Prostate gland (tissue), 2 donors: ENCODE data around the gene ARHGAP31. TPM values are rescaled to one million over a fixed set of nuclear protein-coding genes. Genes with fewer than 3 reads are reported as not detected.

Source experiments
- DNase-seq: peaks from one replicate; pipeline ENCODE4 v3.0.0-alpha.2; 2019; ENCODE audit warnings: low spot score
- H3K27ac ChIP-seq, 2 donors: fragments of 200-600 bp; sonication (generic); 2 replicates each; pipeline ENCODE4 v1.5.1; 2017 to 2019
- H3K27me3 ChIP-seq: fragments of 200-600 bp; sonication (generic); replicated peaks from 2 replicates; pipeline ENCODE4 v1.5.1; 2019; ENCODE audit not compliant: insufficient read depth
- H3K36me3 ChIP-seq, 2 donors: fragments of 200-600 bp; sonication (generic); 1 replicate in 1 of 2; 2 replicates in 1 of 2; pipeline versions ENCODE4 v1.5.1 to v1.8.1; 2017 to 2019
- H3K4me1 ChIP-seq: fragments of 200-600 bp; sonication (generic); replicated peaks from 2 replicates; pipeline ENCODE4 v1.5.1; 2019
- H3K4me3 ChIP-seq, 2 donors: fragments of 200-600 bp; sonication (generic); 2 replicates each; pipeline ENCODE4 v1.5.1; 2017 to 2019
- H3K9me3 ChIP-seq: fragments of 200-600 bp; sonication (generic); 2 replicates; pipeline ENCODE4 v1.5.1; 2017
- CTCF ChIP-seq, 4 experiments: fragments of 200-600 bp in 2 of 4; fragments of 450-650 bp in 2 of 4; sonication (generic) in 2 of 4; IDR thresholded peaks; 1 replicate in 3 of 4; 2 replicates in 1 of 4; pipeline ENCODE4 v1.5.1; 2016 to 2019; ENCODE audit warnings: antibody characterized with exemption in 4 of 4, mild to moderate bottlenecking in 2 of 4, moderate library complexity in 2 of 4
- POLR2A ChIP-seq: fragments of 450-650 bp; IDR thresholded peaks from one replicate; pipeline ENCODE4 v1.6.1; 2016; ENCODE audit warnings: antibody characterized with exemption, mild to moderate bottlenecking
- POLR2AphosphoS5 ChIP-seq: sonication (generic); formaldehyde crosslinking; IDR thresholded peaks from one replicate; pipeline ENCODE4 v1.6.1; 2017; ENCODE audit warnings: antibody characterized with exemption
- WGBS: methylation state at CpG from one replicate; pipeline ENCODE4 v1.1.5; 2018; 5-methylcytosine and 5-hydroxymethylcytosine counted together
- intact Hi-C: fragments of 100-400 bp; cut with DNase I; formaldehyde crosslinking; loops from one replicate; pipeline ENCODE4 v1.14.2; 2022
- total RNA-seq, 2 donors: library from RNA; depleted of rRNA; stranded (reverse); fragments of >200 nt; gene quantifications; one replicate each; pipeline ENCODE4 v1.1.0, GENCODE V29; 2016

ARHGAP31 gene
- total RNA-seq, 2 donors from 2014 or later = 6.5 to 10.7 TPM

GRCh38 chr3:119326976-119327375, 32.8 kb downstream of the ARHGAP31 start:
- no peak overlapping the region for H3K4me3 ChIP-seq
- H3K9me3 ChIP-seq = no peaks in the 10 kb centered on the region
- no peaks in the 10 kb centered on the region for H3K4me1 ChIP-seq
- no peaks in the 10 kb centered on the region for H3K36me3 ChIP-seq
- H3K27ac ChIP-seq = no peak overlapping the region
- no peak for DNase-seq
- intact Hi-C loops = no loop called here
- no peaks in the 10 kb centered on the region for H3K27me3 ChIP-seq
- TF ChIP-seq POLR2A (no peak), POLR2AphosphoS5 (no peak), CTCF (IDR thresholded peaks at IDR 0.05) (no peak)
- 92% methylated on average over 13 of the region's 13 CpGs for WGBS

- DNase-seq = no peak
- no peak overlapping the region for H3K4me3 ChIP-seq
- H3K9me3 ChIP-seq = no peaks in the 10 kb centered on the region
- intact Hi-C loops = no loop called here
- no peaks in the 10 kb centered on the region for H3K4me1 ChIP-seq
- no peak for TF ChIP-seq POLR2AphosphoS5
- no peak for TF ChIP-seq CTCF (IDR thresholded peaks at IDR 0.05)
- TF ChIP-seq POLR2A = no peak
- whole genome bisulfite sequencing = 77% methylated on average over 7 of the region's 7 CpGs
- no peak overlapping the region for H3K27ac ChIP-seq
- H3K27me3 ChIP-seq = no peaks in the 10 kb centered on the region
- no peaks in the 10 kb centered on the region for H3K36me3 ChIP-seq
Measured at GRCh38 chr3:119329551-119329950, 35.4 kb downstream of the ARHGAP31 start.

- H3K27ac ChIP-seq = no peak overlapping the region
- no peaks in the 10 kb centered on the region for H3K4me1 ChIP-seq
- no peaks in the 10 kb centered on the region for H3K27me3 ChIP-seq
- no peak overlapping the region for H3K4me3 ChIP-seq
- 87% methylated on average over 3 of the region's 3 CpGs for WGBS
- H3K36me3 ChIP-seq = no peaks in the 10 kb centered on the region
- intact Hi-C loops = no loop called here
- TF ChIP-seq POLR2A (no peak), CTCF (IDR thresholded peaks at IDR 0.05) (no peak), POLR2AphosphoS5 (no peak)
- no peaks in the 10 kb centered on the region for H3K9me3 ChIP-seq
- DNase-seq = no peak
Measured at GRCh38 chr3:119330181-119330580, 36.0 kb downstream of the ARHGAP31 start.

GRCh38 chr3:119330858-119331257, 36.7 kb downstream of the ARHGAP31 start:
- intact Hi-C loops = no loop called here
- Histone ChIP-seq H3K36me3 (no peaks in the 10 kb centered on the region), H3K4me3 (no peak overlapping the region), H3K27me3 (no peaks in the 10 kb centered on the region), H3K27ac (no peak overlapping the region), H3K4me1 (no peaks in the 10 kb centered on the region), H3K9me3 (no peaks in the 10 kb centered on the region)
- DNase-seq = no peak
- no peak for TF ChIP-seq CTCF (IDR thresholded peaks at IDR 0.05)
- no peak for TF ChIP-seq POLR2AphosphoS5
- TF ChIP-seq POLR2A = no peak
- 87% methylated on average over 4 of the region's 4 CpGs for WGBS

- Histone ChIP-seq H3K27me3 (no peaks in the 10 kb centered on the region), H3K36me3 (no peaks in the 10 kb centered on the region), H3K4me1 (no peaks in the 10 kb centered on the region), H3K27ac (no peak overlapping the region), H3K9me3 (no peaks in the 10 kb centered on the region), H3K4me3 (no peak overlapping the region)
- intact Hi-C loops = no loop called here
- TF ChIP-seq POLR2A (no peak), CTCF (IDR thresholded peaks at IDR 0.05) (no peak), POLR2AphosphoS5 (no peak)
- 86% methylated on average over 3 of the region's 3 CpGs for WGBS
- DNase-seq = no peak
Measured at GRCh38 chr3:119331661-119332060, 37.5 kb downstream of the ARHGAP31 start.
